Endothelial cell of umbilical vein (primary cell): ENCODE measurements around the gene PTH1R. TPM values are rescaled to one million over a fixed set of nuclear protein-coding genes. Genes with fewer than 3 reads are reported as not detected.

Source experiments
- BruUV-seq: library from RNA; stranded (reverse); fragments of 400-500 nt; replicated peaks from 2 replicates; lab custom pipeline; 2021; lab: Mats Ljungman, UMichigan
- CTCF ChIA-PET: fragments of 300-600, 350-600 bp; sonication (Branson Sonifier 250); formaldehyde crosslinking; loops from one replicate; lab custom pipeline; 2021; ENCODE audit warnings: antibody characterized with exemption, inconsistent platforms; lab: Charles Lee
- POLR2A ChIA-PET: fragments of 300-600, 350-600 bp; sonication (Branson Sonifier 250); formaldehyde crosslinking; loops from one replicate; lab custom pipeline; 2021; ENCODE audit warnings: antibody characterized with exemption, inconsistent platforms; lab: Charles Lee
- DNase-seq: peaks from one replicate; pipeline ENCODE4 v3.0.0-alpha.2; 2011; ENCODE audit warnings: low read depth, low spot score
- FAIRE-seq: peaks from 2 replicates; lab custom pipeline; 2011; peaks lifted over from hg19 to GRCh38; lab: Jason Lieb, UNC
- H2AFZ ChIP-seq: 2 replicates; pipeline ENCODE4 v1.6.0; 2012; ENCODE audit warnings: low read depth, low read length, control low read depth, inconsistent platforms
- H3K27ac ChIP-seq: 2 replicates; pipeline ENCODE4 v1.5.1; 2011; ENCODE audit warnings: low read depth, mild to moderate bottlenecking, control low read depth, low read length, moderate library complexity; ENCODE audit not compliant: insufficient read depth
- H3K27me3 ChIP-seq, 2 experiments: 2 replicates each; pipeline versions ENCODE4 v1.6.0 to v1.6.1; 2011; ENCODE audit warnings: low read length in 2 of 2, mixed read lengths in 1 of 2; ENCODE audit not compliant: control insufficient read depth in 2 of 2, insufficient read depth in 2 of 2
- H3K36me3 ChIP-seq, 2 experiments: 2 replicates in 1 of 2; 3 replicates in 1 of 2; pipeline ENCODE4 v1.5.1; 2011; ENCODE audit warnings: low read length in 2 of 2, mild to moderate bottlenecking in 1 of 2, moderate library complexity in 1 of 2; ENCODE audit not compliant: control insufficient read depth in 2 of 2, insufficient read depth in 2 of 2; ENCODE audit errors: extremely low read depth in 1 of 2
- H3K4me1 ChIP-seq: 3 replicates; pipeline ENCODE4 v1.5.1; 2011; ENCODE audit warnings: mild to moderate bottlenecking, low read length; ENCODE audit not compliant: control insufficient read depth, insufficient read depth; ENCODE audit errors: extremely low read depth
- H3K4me2 ChIP-seq: 2 replicates; pipeline ENCODE4 v1.6.1; 2011; ENCODE audit warnings: low read length, control low read depth, mixed read lengths; ENCODE audit not compliant: insufficient read depth
- H3K4me3 ChIP-seq, 3 experiments: fragments of 200-600 bp in 1 of 3; sonication (generic), shearing (Covaris generic) in 1 of 3; replicated peaks in 1 of 3; 2 replicates each; pipeline ENCODE4 v1.5.1; 2011 to 2016; ENCODE audit warnings: control low read depth in 3 of 3, low read length in 3 of 3, mild to moderate bottlenecking in 2 of 3, inconsistent platforms in 1 of 3, low read depth in 1 of 3, moderate library complexity in 1 of 3; ENCODE audit not compliant: insufficient read depth in 1 of 3
- H3K79me2 ChIP-seq: 2 replicates; pipeline ENCODE4 v1.6.0; 2012; ENCODE audit warnings: low read length, inconsistent platforms; ENCODE audit not compliant: control insufficient read depth, insufficient read depth
- H3K9ac ChIP-seq: replicated peaks from 2 replicates; pipeline ENCODE3; 2011; ENCODE audit warnings: low read length, control low read depth; ENCODE audit not compliant: insufficient read depth; ENCODE audit errors: extremely low read depth
- H3K9me1 ChIP-seq: replicated peaks from 3 replicates; pipeline ENCODE4 v1.6.0; 2011; ENCODE audit warnings: mild to moderate bottlenecking, low read length; ENCODE audit not compliant: control insufficient read depth, insufficient read depth; ENCODE audit errors: extremely low read depth
- H3K9me3 ChIP-seq: replicated peaks from 2 replicates; pipeline ENCODE4 v1.5.1; 2012; ENCODE audit warnings: low read length, inconsistent platforms; ENCODE audit not compliant: control insufficient read depth, insufficient read depth
- H4K20me1 ChIP-seq: replicated peaks from 2 replicates; pipeline ENCODE3; 2011; ENCODE audit warnings: mild to moderate bottlenecking, low read length; ENCODE audit not compliant: control insufficient read depth, insufficient read depth; ENCODE audit errors: extremely low read depth
- CTCF ChIP-seq, 2 donors: IDR thresholded peaks; 1 replicate in 1 of 2; 2 replicates in 1 of 2; pipeline ENCODE4 v1.5.1; 2011; ENCODE audit warnings: low read length in 2 of 2, mild to moderate bottlenecking in 2 of 2, moderate library complexity in 2 of 2, control low read depth in 1 of 2, inconsistent platforms in 1 of 2, low read depth in 1 of 2; ENCODE audit not compliant: insufficient read depth in 1 of 2; ENCODE audit errors: extremely low read depth in 1 of 2
- EZH2 ChIP-seq: IDR thresholded peaks from 2 replicates; pipeline ENCODE4 v1.6.1; 2012; ENCODE audit warnings: borderline replicate concordance, low read depth, mild to moderate bottlenecking, moderate library complexity, low read length, inconsistent platforms; ENCODE audit not compliant: severe bottlenecking
- FOS ChIP-seq: IDR thresholded peaks from 2 replicates; pipeline ENCODE4 v1.6.1; 2011; ENCODE audit warnings: mild to moderate bottlenecking, low read length, moderate library complexity, borderline replicate concordance; ENCODE audit not compliant: insufficient read depth
- GATA2 ChIP-seq: IDR thresholded peaks from 2 replicates; pipeline ENCODE4 v1.7.0; 2011; ENCODE audit warnings: low read depth, mild to moderate bottlenecking, moderate library complexity, mixed read lengths, low read length; ENCODE audit not compliant: insufficient read length, insufficient read depth
- JUN ChIP-seq: IDR thresholded peaks from 2 replicates; pipeline ENCODE4 v1.6.1; 2011; ENCODE audit warnings: borderline replicate concordance, low read depth; ENCODE audit not compliant: insufficient read length, insufficient read depth
- MAX ChIP-seq: IDR thresholded peaks from 2 replicates; pipeline ENCODE4 v1.6.1; 2011; ENCODE audit not compliant: insufficient read depth, insufficient read length
- MYC ChIP-seq: IDR thresholded peaks from one replicate; pipeline ENCODE4 v1.6.1; 2011; ENCODE audit warnings: mild to moderate bottlenecking, low read depth, low read length
- POLR2A ChIP-seq: IDR thresholded peaks from 2 replicates; pipeline ENCODE4 v1.6.1; 2012; ENCODE audit warnings: low read depth, mild to moderate bottlenecking, control low read depth, low read length
- POLR2AphosphoS5 ChIP-seq: IDR thresholded peaks from 2 replicates; pipeline ENCODE4 v1.6.1; 2012; ENCODE audit warnings: low read depth, mild to moderate bottlenecking, control low read depth, low read length, moderate library complexity; ENCODE audit not compliant: insufficient read depth
- dilution Hi-C: fragments of 300-500 bp; cut with MboI; formaldehyde crosslinking; loops from one replicate; pipeline ENCODE4 v1.15.0; 2019; ENCODE audit warnings: low sequenced_read_pairs; ENCODE audit not compliant: extremely low pct_ligation_motif_present
- intact Hi-C: fragments of 100-400 bp; cut with micrococcal nuclease; formaldehyde crosslinking; loops from one replicate; pipeline ENCODE4 v1.10.0; 2022
- polyA plus RNA-seq, 4 experiments: library from polyadenylated mRNA; depleted of rRNA in 3 of 4; stranded (reverse) in 3 of 4; unstranded in 1 of 4; fragments of >200 nt; gene quantifications; 2 replicates each; pipeline versions ENCODE4 v1.2.1 to v1.2.3, GENCODE V29; 2011 to 2012; ENCODE audit warnings: missing spikeins in 1 of 4
- total RNA-seq: library from RNA; stranded (reverse); gene quantifications from 2 replicates; pipeline ENCODE4 v1.2.3, GENCODE V29; 2021

PTH1R gene
- total and polyA plus RNA-seq, 2 donors (not counting 3 experiments of a cell fraction or from before 2014, with no cell fraction given) = 0.08 to 0.46 TPM

GRCh38 chr3:46922871-46923558, 45.5 kb downstream of the PTH1R start:
- dilution Hi-C loops = no loop called here

More at GRCh38 chr3:46922871-46923558, 45.5 kb downstream of the PTH1R start:
- intact Hi-C loops = loop anchor here (1.0 to 10.0 kb wide), 3 partner anchors 75 to 402 kb away; no protein-coding TSS in a partner anchor
- Histone ChIP-seq H4K20me1 (no peaks in the 10 kb centered on the region), H3K9ac (no peak overlapping the region), H3K79me2 (peaks cover 21% of the 10 kb centered on the region), H3K36me3 (peaks cover 8 to 43% of the 10 kb centered on the region in 2 experiments), H2AFZ (no peak overlapping the region), H3K4me3 (no peak overlapping the region), H3K9me1 (no peaks in the 10 kb centered on the region), H3K4me2 (no peak overlapping the region), H3K4me1 (peaks cover 19% of the 10 kb centered on the region), H3K9me3 (no peaks in the 10 kb centered on the region), H3K27me3 (no peaks in the 10 kb centered on the region), H3K27ac (no peak overlapping the region)
- no peak for TF ChIP-seq POLR2AphosphoS5
- no peak for TF ChIP-seq EZH2
- TF ChIP-seq MAX = no peak
- TF ChIP-seq JUN = no peak
- TF ChIP-seq POLR2A = no peak
- no peak for TF ChIP-seq MYC
- no peak for TF ChIP-seq GATA2
- TF ChIP-seq CTCF (IDR thresholded peaks at IDR 0.05; ENCODE audit: extremely low read depth in 1 of 2, insufficient read depth in 1 of 2, low read depth in 1 of 2, low read length in 2 of 2) = no peak
- TF ChIP-seq FOS = no peak
- DNase-seq (no peak), FAIRE-seq (no peak)
- BruUV-seq = no TSS peak
- POLR2A ChIA-PET = no interaction called here
- CTCF ChIA-PET = interaction anchor here (0.6 to 2.9 kb wide), 30 partner anchors 9 to 401 kb away, joined by 3 to 52 read pairs (median 6); partner anchors contain the start of genes CCDC12 and NBEAL2
